Uterus (tissue), 4 donors: Measurements from ENCODE around the gene MXRA8. TPM values are rescaled to one million over a fixed set of nuclear protein-coding genes. Genes with fewer than 3 reads are reported as not detected.

Experiments used
- DNase-seq, 2 donors: peaks; one replicate each; pipeline ENCODE4 v3.0.0-alpha.2; 2019 to 2020
- H3K27ac ChIP-seq, 2 donors: fragments of 200-600 bp; sonication (generic); 1 replicate in 1 of 2; 2 replicates in 1 of 2; pipeline ENCODE4 v1.5.1; 2016 to 2018
- H3K27me3 ChIP-seq, 2 donors: fragments of 200-600 bp; sonication (generic); one replicate each; pipeline ENCODE4 v1.5.1; 2018 to 2019; ENCODE audit warnings: control low read depth in 1 of 2
- H3K36me3 ChIP-seq, 2 donors: fragments of 200-600 bp; sonication (generic); one replicate each; pipeline ENCODE4 v1.5.1; 2019; ENCODE audit warnings: control low read depth in 1 of 2
- H3K4me1 ChIP-seq, 2 donors: fragments of 200-600 bp; sonication (generic); one replicate each; pipeline ENCODE4 v1.5.1; 2018 to 2019; ENCODE audit warnings: control low read depth in 1 of 2
- H3K4me3 ChIP-seq, 2 donors: fragments of 200-600 bp; sonication (generic); 1 replicate in 1 of 2; 2 replicates in 1 of 2; pipeline ENCODE4 v1.5.1; 2018 to 2019; ENCODE audit warnings: mild to moderate bottlenecking in 1 of 2
- H3K9me3 ChIP-seq, 2 donors: fragments of 200-600 bp; sonication (generic); one replicate each; pipeline ENCODE4 v1.5.1; 2019; ENCODE audit warnings: control low read depth in 1 of 2
- POLR2A ChIP-seq, 2 donors: fragments of 450-650 bp; IDR thresholded peaks; one replicate each; pipeline ENCODE4 v1.6.1; 2016; ENCODE audit warnings: antibody characterized with exemption in 2 of 2, mild to moderate bottlenecking in 1 of 2, moderate library complexity in 1 of 2
- intact Hi-C: fragments of 100-400 bp; cut with DNase I; formaldehyde crosslinking; loops from one replicate; pipeline ENCODE4 v1.15.1; 2023; ENCODE audit warnings: low total_unique reads
- total RNA-seq, 4 donors: library from RNA; depleted of rRNA in 3 of 4; stranded (reverse); fragments of >200 nt in 3 of 4; gene quantifications; one replicate each; pipeline versions ENCODE4 v1.1.0 to v1.2.4, GENCODE V29; 2014 to 2023
- TF ChIP-seq, protein P1 (sequence below), 4 experiments: fragments of 200-600 bp in 2 of 4; fragments of 450-650 bp in 2 of 4; sonication (generic) in 2 of 4; IDR thresholded peaks; one replicate each; pipeline ENCODE4 v1.5.1; 2016 to 2019; ENCODE audit warnings: antibody characterized with exemption in 4 of 4, mild to moderate bottlenecking in 2 of 4, moderate library complexity in 1 of 4
- donor health status: DM: yes; HTN: yes; CAD: no.

MXRA8 gene
- total RNA-seq, 4 donors from 2014 or later, result 86.1 to 143 (median 117) TPM

DNA sequence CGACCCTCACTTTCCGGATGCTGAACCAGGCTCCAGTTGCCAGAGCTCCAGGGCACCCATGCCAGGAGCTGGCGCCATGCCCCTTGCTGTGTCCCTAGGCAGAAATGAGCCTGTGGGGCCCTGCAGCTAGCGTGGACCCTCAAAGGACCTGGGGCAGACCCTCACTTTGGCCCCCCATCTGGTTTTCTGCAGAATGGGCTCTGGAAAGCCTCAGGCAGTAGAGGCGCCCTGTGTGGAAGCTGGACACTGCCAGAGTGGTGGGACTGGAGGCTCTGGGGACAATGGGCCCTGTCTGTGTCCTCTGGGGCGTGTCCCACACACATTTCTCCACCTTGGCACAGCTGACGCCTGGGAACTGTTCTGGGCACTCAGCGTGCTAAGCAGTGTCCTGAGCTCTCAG lies 22.9 kb upstream of the MXRA8 start:
- intact Hi-C loops, result loop anchor here (10.0 kb wide), 1 partner anchor 124 kb away; no protein-coding TSS in a partner anchor
- H3K4me1 ChIP-seq, result no peaks in the 10 kb centered on the region
- H3K9me3 ChIP-seq, result no peaks in the 10 kb centered on the region
- H3K4me3 ChIP-seq, result no peak overlapping the region
- TF ChIP-seq, protein P1, sequence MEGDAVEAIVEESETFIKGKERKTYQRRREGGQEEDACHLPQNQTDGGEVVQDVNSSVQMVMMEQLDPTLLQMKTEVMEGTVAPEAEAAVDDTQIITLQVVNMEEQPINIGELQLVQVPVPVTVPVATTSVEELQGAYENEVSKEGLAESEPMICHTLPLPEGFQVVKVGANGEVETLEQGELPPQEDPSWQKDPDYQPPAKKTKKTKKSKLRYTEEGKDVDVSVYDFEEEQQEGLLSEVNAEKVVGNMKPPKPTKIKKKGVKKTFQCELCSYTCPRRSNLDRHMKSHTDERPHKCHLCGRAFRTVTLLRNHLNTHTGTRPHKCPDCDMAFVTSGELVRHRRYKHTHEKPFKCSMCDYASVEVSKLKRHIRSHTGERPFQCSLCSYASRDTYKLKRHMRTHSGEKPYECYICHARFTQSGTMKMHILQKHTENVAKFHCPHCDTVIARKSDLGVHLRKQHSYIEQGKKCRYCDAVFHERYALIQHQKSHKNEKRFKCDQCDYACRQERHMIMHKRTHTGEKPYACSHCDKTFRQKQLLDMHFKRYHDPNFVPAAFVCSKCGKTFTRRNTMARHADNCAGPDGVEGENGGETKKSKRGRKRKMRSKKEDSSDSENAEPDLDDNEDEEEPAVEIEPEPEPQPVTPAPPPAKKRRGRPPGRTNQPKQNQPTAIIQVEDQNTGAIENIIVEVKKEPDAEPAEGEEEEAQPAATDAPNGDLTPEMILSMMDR (IDR thresholded peaks at IDR 0.05), result no peak
- no peak for TF ChIP-seq POLR2A (IDR thresholded peaks at IDR 0.05)
- no peak overlapping the region for H3K27ac ChIP-seq
- no peak for DNase-seq
- H3K27me3 ChIP-seq, result no peaks in the 10 kb centered on the region
- H3K36me3 ChIP-seq, result no peaks in the 10 kb centered on the region

DNA sequence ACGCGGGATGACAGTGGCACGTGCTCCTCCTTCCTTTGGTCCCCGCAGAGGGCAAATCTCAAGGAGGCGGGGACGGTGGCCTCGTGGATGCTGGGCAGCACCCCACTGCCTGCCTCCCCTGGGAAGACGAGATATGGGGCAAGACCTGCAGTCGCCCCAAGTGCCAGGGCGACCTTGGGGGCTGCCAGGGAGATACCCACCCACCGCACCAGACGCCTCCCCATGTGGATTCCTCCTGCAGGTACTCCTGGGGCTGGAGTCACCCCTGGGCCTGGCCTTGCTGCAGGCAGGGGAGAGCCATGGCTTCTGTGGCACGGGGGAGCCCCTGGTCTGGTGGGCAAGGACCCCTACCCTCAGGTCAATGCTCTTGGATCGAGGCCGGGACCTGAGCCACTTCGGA lies 22.5 kb upstream of the MXRA8 start:
- no peak for DNase-seq
- Histone ChIP-seq H3K27me3 (no peaks in the 10 kb centered on the region), H3K9me3 (no peaks in the 10 kb centered on the region), H3K4me3 (no peak overlapping the region), H3K4me1 (no peaks in the 10 kb centered on the region), H3K36me3 (no peaks in the 10 kb centered on the region), H3K27ac (no peak overlapping the region)
- intact Hi-C loops, result loop anchor here (10.0 kb wide), 1 partner anchor 124 kb away; no protein-coding TSS in a partner anchor
- TF ChIP-seq, protein P1 (IDR thresholded peaks at IDR 0.05), result no peak
- TF ChIP-seq POLR2A (IDR thresholded peaks at IDR 0.05), result no peak

DNA sequence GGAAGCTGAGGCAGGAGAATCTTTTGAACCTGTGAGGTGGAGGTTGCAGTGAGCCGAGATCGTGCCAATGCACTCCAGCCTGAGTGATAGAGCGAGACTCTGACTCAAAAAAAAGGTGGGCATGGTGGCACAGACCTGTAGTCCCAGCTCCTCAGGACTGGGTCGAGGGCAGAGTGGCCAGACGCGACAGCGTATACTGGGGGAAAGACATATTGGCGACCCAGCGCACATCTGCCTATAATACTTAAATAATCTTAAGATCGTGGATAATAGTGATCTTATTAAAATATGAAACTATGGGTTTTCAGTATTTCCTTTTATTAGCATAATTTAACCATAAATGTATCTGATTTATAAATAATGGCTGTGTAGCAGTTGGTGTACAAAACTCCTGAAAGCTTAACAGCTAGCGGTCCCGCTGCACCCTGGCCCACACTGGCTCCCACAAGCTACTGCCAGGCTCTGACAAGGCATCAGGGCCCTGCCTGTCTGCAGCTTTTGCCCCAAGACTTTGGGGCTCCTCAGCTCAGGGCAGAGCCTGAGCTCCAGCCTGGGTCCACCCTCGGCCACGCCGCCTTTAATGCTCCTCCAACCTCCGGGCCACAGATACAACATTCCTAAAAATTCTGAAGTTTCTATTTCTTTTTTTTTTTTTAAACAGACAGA lies 19.3 kb upstream of the MXRA8 start:
- intact Hi-C loops, result no loop called here

DNA sequence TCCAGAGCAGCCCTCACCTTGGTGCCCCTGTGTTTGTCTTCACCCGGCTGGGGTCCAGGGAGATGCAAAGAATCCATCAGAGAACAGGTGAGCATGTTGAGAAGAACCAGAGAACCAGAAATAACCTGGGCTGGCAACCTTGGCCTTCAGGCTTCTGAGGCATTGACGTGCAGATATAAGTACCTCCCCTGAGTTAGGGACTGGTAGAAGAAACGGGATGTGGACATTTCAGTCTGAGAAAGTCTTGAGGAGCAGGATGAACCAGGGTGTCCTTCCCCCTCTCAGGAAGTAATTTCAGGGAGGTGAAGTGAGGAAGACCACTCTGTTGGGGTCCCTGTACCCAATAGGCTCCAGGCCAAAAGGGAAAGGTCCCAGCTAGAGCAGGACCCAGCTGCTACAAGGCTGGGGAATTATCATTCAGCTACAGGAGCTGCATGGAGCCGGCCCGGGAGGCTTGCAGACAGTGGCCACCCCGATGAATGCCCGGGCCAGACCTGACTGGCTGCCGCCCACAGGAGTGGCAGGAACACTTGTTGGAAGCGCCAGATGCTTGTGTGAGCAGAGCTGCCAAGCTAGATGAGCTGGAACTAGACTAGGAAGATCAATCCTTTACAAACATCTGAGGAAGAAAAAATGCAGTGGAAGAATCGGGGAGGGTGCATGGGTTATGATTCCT lies 18.3 kb upstream of the MXRA8 start:
- Histone ChIP-seq H3K4me3 (no peak overlapping the region), H3K27ac (no peak overlapping the region), H3K4me1 (peaks cover 0 to 15% of the 10 kb centered on the region in 2 donors), H3K36me3 (no peaks in the 10 kb centered on the region), H3K9me3 (no peaks in the 10 kb centered on the region), H3K27me3 (no peaks in the 10 kb centered on the region)
- TF ChIP-seq POLR2A (IDR thresholded peaks at IDR 0.05), result no peak
- TF ChIP-seq, protein P1 (IDR thresholded peaks at IDR 0.05), result no peak
- intact Hi-C loops, result no loop called here
- no peak for DNase-seq

More for the DNA sequence above, 19.3 kb upstream of the MXRA8 start:
- no peak for TF ChIP-seq POLR2A (IDR thresholded peaks at IDR 0.05)
- TF ChIP-seq, protein P1 (IDR thresholded peaks at IDR 0.05), result no peak
- Histone ChIP-seq H3K4me3 (no peak overlapping the region), H3K27ac (no peak overlapping the region), H3K27me3 (no peaks in the 10 kb centered on the region), H3K9me3 (no peaks in the 10 kb centered on the region), H3K36me3 (no peaks in the 10 kb centered on the region), H3K4me1 (peaks cover 0 to 11% of the 10 kb centered on the region in 2 donors)
- DNase-seq, result no peak
